Karpas-422 (cell line): ENCODE data around the gene CTSE. TPM values are rescaled to one million over a fixed set of nuclear protein-coding genes. Genes with fewer than 3 reads are reported as not detected.

Source experiments
- DNase-seq: peaks from one replicate; pipeline ENCODE4 v3.0.0-alpha.2; 2015
- H2AFZ ChIP-seq: fragments of 200-600 bp; sonication (generic); 2 replicates; pipeline ENCODE4 v1.6.1; 2014; ENCODE audit warnings: antibody characterized with exemption, low read length, mixed read lengths
- H3K27ac ChIP-seq: fragments of 200-600 bp; sonication (generic); 2 replicates; pipeline ENCODE4 v1.5.1; 2014; ENCODE audit warnings: mild to moderate bottlenecking, low read length, moderate library complexity
- H3K27me3 ChIP-seq: fragments of 200-600 bp; sonication (generic); 2 replicates; pipeline ENCODE4 v1.6.1; 2014; ENCODE audit warnings: low read length, mixed read lengths
- H3K36me3 ChIP-seq: fragments of 200-600 bp; sonication (generic); 2 replicates; pipeline ENCODE4 v1.6.1; 2014; ENCODE audit warnings: low read length, mixed read lengths; ENCODE audit not compliant: insufficient read depth
- H3K4me1 ChIP-seq: fragments of 200-600 bp; sonication (generic); 2 replicates; pipeline ENCODE4 v1.6.1; 2014; ENCODE audit warnings: mild to moderate bottlenecking, low read length, mixed read lengths
- H3K4me2 ChIP-seq: fragments of 200-600 bp; sonication (generic); 2 replicates; pipeline ENCODE4 v1.6.1; 2014; ENCODE audit warnings: low read length, low read depth, mild to moderate bottlenecking; ENCODE audit not compliant: poor library complexity, severe bottlenecking
- H3K4me3 ChIP-seq: fragments of 200-600 bp; sonication (generic); 2 replicates; pipeline ENCODE4 v1.5.1; 2014; ENCODE audit warnings: mild to moderate bottlenecking, antibody characterized with exemption, low read length, mixed read lengths
- H3K79me2 ChIP-seq: fragments of 200-600 bp; sonication (generic); 2 replicates; pipeline ENCODE4 v1.6.1; 2014; ENCODE audit warnings: mild to moderate bottlenecking, low read length, mixed read lengths
- H3K9ac ChIP-seq: fragments of 200-600 bp; sonication (generic); 2 replicates; pipeline ENCODE4 v1.6.0; 2014; ENCODE audit warnings: low read length
- H3K9me2 ChIP-seq: fragments of 200-600 bp; sonication (generic), shearing (Covaris generic); replicated peaks from 2 replicates; pipeline ENCODE4 v1.6.0; 2014; ENCODE audit warnings: mild to moderate bottlenecking, low read length, moderate library complexity; ENCODE audit not compliant: insufficient read depth
- H3K9me3 ChIP-seq: fragments of 300-700, 200-600 bp; sonication (generic); 2 replicates; pipeline ENCODE4 v1.6.1; 2014; ENCODE audit warnings: low read length, mixed read lengths
- H4K20me1 ChIP-seq: fragments of 200-600 bp; sonication (generic); 2 replicates; pipeline ENCODE4 v1.6.1; 2014; ENCODE audit warnings: mild to moderate bottlenecking, antibody characterized with exemption, low read length, low read depth; ENCODE audit not compliant: insufficient read depth
- total RNA-seq: library from RNA; depleted of rRNA; stranded (reverse); fragments of >200 nt; shearing (Covaris generic); gene quantifications from 2 replicates; pipeline ENCODE4 v1.2.3, GENCODE V29; 2014; ENCODE audit warnings: low replicate concordance

Gene CTSE
- total RNA-seq, 1 experiment from 2014 or later = not detected

GRCh38 chr1:205994346-205994745, 29.3 kb downstream of the CTSE start:
- Histone ChIP-seq H3K27ac (no peak overlapping the region), H3K4me2 (no peak overlapping the region), H3K4me3 (no peak overlapping the region), H4K20me1 (no peaks in the 10 kb centered on the region), H3K9ac (no peak overlapping the region), H2AFZ (no peak overlapping the region), H3K9me2 (no peaks in the 10 kb centered on the region), H3K9me3 (no peaks in the 10 kb centered on the region), H3K36me3 (no peaks in the 10 kb centered on the region), H3K4me1 (no peaks in the 10 kb centered on the region), H3K27me3 (no peaks in the 10 kb centered on the region), H3K79me2 (no peaks in the 10 kb centered on the region)
- DNase-seq = no peak

GRCh38 chr1:205993068-205993467, 30.6 kb downstream of the CTSE start:
- Histone ChIP-seq H3K4me1 (no peaks in the 10 kb centered on the region), H3K36me3 (no peaks in the 10 kb centered on the region), H3K9me3 (no peaks in the 10 kb centered on the region), H3K4me2 (no peak overlapping the region), H2AFZ (no peak overlapping the region), H3K27me3 (no peaks in the 10 kb centered on the region), H3K9me2 (no peaks in the 10 kb centered on the region), H3K9ac (no peak overlapping the region), H3K27ac (no peak overlapping the region), H4K20me1 (no peaks in the 10 kb centered on the region), H3K4me3 (no peak overlapping the region), H3K79me2 (no peaks in the 10 kb centered on the region)
- no peak for DNase-seq

- Histone ChIP-seq H3K4me3 (no peak overlapping the region), H3K4me2 (no peak overlapping the region), H3K4me1 (no peaks in the 10 kb centered on the region), H3K36me3 (no peaks in the 10 kb centered on the region), H3K79me2 (no peaks in the 10 kb centered on the region), H3K9me2 (no peaks in the 10 kb centered on the region), H3K27me3 (no peaks in the 10 kb centered on the region), H3K9me3 (no peaks in the 10 kb centered on the region), H4K20me1 (no peaks in the 10 kb centered on the region), H3K9ac (no peak overlapping the region), H2AFZ (no peak overlapping the region), H3K27ac (no peak overlapping the region)
- DNase-seq = no peak
Observed at GRCh38 chr1:205992218-205992882, 31.3 kb downstream of the CTSE start.

GRCh38 chr1:205991237-205991636, 32.5 kb downstream of the CTSE start:
- Histone ChIP-seq H3K4me1 (no peaks in the 10 kb centered on the region), H3K79me2 (no peaks in the 10 kb centered on the region), H3K36me3 (no peaks in the 10 kb centered on the region), H3K9me3 (no peaks in the 10 kb centered on the region), H3K27ac (no peak overlapping the region), H3K9ac (no peak overlapping the region), H3K9me2 (no peaks in the 10 kb centered on the region), H4K20me1 (no peaks in the 10 kb centered on the region), H3K27me3 (no peaks in the 10 kb centered on the region), H3K4me3 (no peak overlapping the region), H2AFZ (no peak overlapping the region), H3K4me2 (no peak overlapping the region)
- DNase-seq = no peak

- no peaks in the 10 kb centered on the region for H3K36me3 ChIP-seq
- H4K20me1 ChIP-seq = no peaks in the 10 kb centered on the region
- no peaks in the 10 kb centered on the region for H3K9me3 ChIP-seq
- no peak for DNase-seq
- no peak overlapping the region for H3K27ac ChIP-seq
- H2AFZ ChIP-seq = no peak overlapping the region
- no peaks in the 10 kb centered on the region for H3K79me2 ChIP-seq
- H3K4me2 ChIP-seq = no peak overlapping the region
- H3K27me3 ChIP-seq = no peaks in the 10 kb centered on the region
- H3K9ac ChIP-seq = no peak overlapping the region
- H3K4me3 ChIP-seq = no peak overlapping the region
- H3K9me2 ChIP-seq = no peaks in the 10 kb centered on the region
- no peaks in the 10 kb centered on the region for H3K4me1 ChIP-seq
Observed at GRCh38 chr1:205990226-205990625, 33.5 kb downstream of the CTSE start.

- no peaks in the 10 kb centered on the region for H3K36me3 ChIP-seq
- H3K27me3 ChIP-seq = no peaks in the 10 kb centered on the region
- no peaks in the 10 kb centered on the region for H3K4me1 ChIP-seq
- H3K4me3 ChIP-seq = no peak overlapping the region
- H4K20me1 ChIP-seq = no peaks in the 10 kb centered on the region
- no peak for DNase-seq
- H2AFZ ChIP-seq = no peak overlapping the region
- no peaks in the 10 kb centered on the region for H3K9me3 ChIP-seq
- no peak overlapping the region for H3K27ac ChIP-seq
- H3K79me2 ChIP-seq = no peaks in the 10 kb centered on the region
- no peak overlapping the region for H3K9ac ChIP-seq
- no peaks in the 10 kb centered on the region for H3K9me2 ChIP-seq
- H3K4me2 ChIP-seq = no peak overlapping the region
Observed at GRCh38 chr1:205989786-205990185, 33.9 kb downstream of the CTSE start.

- no peak overlapping the region for H2AFZ ChIP-seq
- H3K36me3 ChIP-seq = no peaks in the 10 kb centered on the region
- H3K4me2 ChIP-seq = no peak overlapping the region
- H4K20me1 ChIP-seq = no peaks in the 10 kb centered on the region
- no peak overlapping the region for H3K4me3 ChIP-seq
- no peak for DNase-seq
- no peaks in the 10 kb centered on the region for H3K27me3 ChIP-seq
- no peak overlapping the region for H3K27ac ChIP-seq
- no peaks in the 10 kb centered on the region for H3K9me2 ChIP-seq
- no peaks in the 10 kb centered on the region for H3K9me3 ChIP-seq
- no peak overlapping the region for H3K9ac ChIP-seq
- H3K4me1 ChIP-seq = no peaks in the 10 kb centered on the region
- no peaks in the 10 kb centered on the region for H3K79me2 ChIP-seq
Observed at GRCh38 chr1:205988585-205988995, 35.1 kb downstream of the CTSE start.

- DNase-seq = no peak
- Histone ChIP-seq H3K4me1 (no peaks in the 10 kb centered on the region), H3K27ac (no peak overlapping the region), H3K79me2 (no peaks in the 10 kb centered on the region), H2AFZ (no peak overlapping the region), H3K27me3 (no peaks in the 10 kb centered on the region), H3K36me3 (no peaks in the 10 kb centered on the region), H3K9me3 (no peaks in the 10 kb centered on the region), H3K9ac (no peak overlapping the region), H3K4me3 (no peak overlapping the region), H3K4me2 (no peak overlapping the region), H4K20me1 (no peaks in the 10 kb centered on the region), H3K9me2 (no peaks in the 10 kb centered on the region)
Observed at GRCh38 chr1:205986861-205987260, 36.8 kb downstream of the CTSE start.
